Erythroblast (primary cell): ENCODE data around the gene ALPP.
"Not testable (repeated sequence)": the region's sequence is repeated elsewhere in the genome, so short reads cannot be mapped to it uniquely, and the experiment has no call there.

ENCODE experiments used
- GATA1 ChIP-seq: IDR thresholded peaks from 2 replicates; pipeline ENCODE4 v1.6.1; 2011; ENCODE audit warnings: low read depth, mild to moderate bottlenecking, control low read depth, low read length, moderate library complexity
- POLR2A ChIP-seq: IDR thresholded peaks from 2 replicates; pipeline ENCODE4 v1.6.1; 2011; ENCODE audit warnings: mild to moderate bottlenecking, low read length

DNA sequence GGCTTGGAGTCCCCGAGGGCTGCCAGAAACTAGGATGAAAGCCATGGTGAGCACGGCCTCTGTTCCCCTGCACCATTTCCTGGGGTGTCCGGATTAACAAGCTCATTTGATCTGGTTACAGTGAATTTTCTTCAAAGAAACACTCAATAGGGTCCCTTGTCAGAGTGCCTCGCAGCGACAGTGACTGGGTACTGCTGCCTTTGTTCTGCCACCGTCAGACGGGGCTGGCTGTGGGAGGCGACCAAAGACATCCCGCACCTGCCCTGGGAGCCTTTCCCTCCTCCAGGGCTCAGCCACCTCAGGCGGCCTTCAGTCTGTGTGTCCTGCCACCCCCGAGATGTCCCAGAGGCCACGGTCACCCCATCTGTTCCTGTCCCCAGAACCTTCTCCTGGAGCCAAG is 8.5 kb upstream of the ALPP start:
- not testable (repeated sequence) for TF ChIP-seq POLR2A, GATA1
